Suppressor macrophage treated with lipopolysaccharide for 1 hour (primary cell): ENCODE measurements around the gene RASSF7.
A peak's percentile ranks its signal among the peaks of the same experiment; 100 is the strongest.
"Not testable (repeated sequence)": the region's sequence is repeated elsewhere in the genome, so short reads cannot be mapped to it uniquely, and the experiment has no call there.

Experiments
- DNase-seq, 3 donors: peaks; one replicate each; pipeline ENCODE4 v3.0.0-alpha.2; 2020 to 2022

Gene RASSF7

GRCh38 chr11:567629-568292 lies 7.0 kb downstream of the RASSF7 start:
- DNase-seq, result no peak

GRCh38 chr11:568306-569157 lies 7.8 kb downstream of the RASSF7 start:
- DNase-seq, result peak; percentile 94 to 98 (median 97)

- no peak for DNase-seq
Measured at GRCh38 chr11:569158-569885, 8.6 kb downstream of the RASSF7 start.

- no peak for DNase-seq
Measured at GRCh38 chr11:571802-572185, 11.0 kb downstream of the RASSF7 start.

GRCh38 chr11:573146-573759 lies 12.5 kb downstream of the RASSF7 start:
- DNase-seq, result no peak

- DNase-seq, result not testable (repeated sequence)
Measured at GRCh38 chr11:574031-574570, 13.3 kb downstream of the RASSF7 start.

- DNase-seq, result peak in 1 of 3 donors; percentile 37
Measured at GRCh38 chr11:574632-575312, 14.0 kb downstream of the RASSF7 start.

- DNase-seq, result peak in 1 of 3 donors; percentile 24
Measured at GRCh38 chr11:575313-575995, 14.7 kb downstream of the RASSF7 start.

- peak; percentile 95 to 99 (median 97) for DNase-seq
Measured at GRCh38 chr11:575996-576768, 15.4 kb downstream of the RASSF7 start, which contains the start of gene PHRF1. Gene PHRF1 (plus strand): TSS chr11:576470. CDS start chr11:581513, 5,043 bp downstream.

- DNase-seq, result no peak
Measured at GRCh38 chr11:576811-577610, 16.2 kb downstream of the RASSF7 start.

- DNase-seq, result no peak
Measured at GRCh38 chr11:577611-577894, 16.8 kb downstream of the RASSF7 start.

- no peak for DNase-seq
Measured at GRCh38 chr11:578276-579035, 17.7 kb downstream of the RASSF7 start.

- no peak for DNase-seq
Measured at GRCh38 chr11:579830-580601, 19.2 kb downstream of the RASSF7 start.

- DNase-seq, result no peak
Measured at GRCh38 chr11:581342-581741, 20.6 kb downstream of the RASSF7 start.

GRCh38 chr11:581752-582151 lies 21.0 kb downstream of the RASSF7 start:
- no peak for DNase-seq

GRCh38 chr11:584287-584686 lies 23.5 kb downstream of the RASSF7 start:
- DNase-seq, result no peak

- DNase-seq, result no peak
Measured at GRCh38 chr11:586376-587316, 25.9 kb downstream of the RASSF7 start.
